Stomach (tissue), 9 donors: ENCODE data around the gene PKD2. TPM values are rescaled to one million over a fixed set of nuclear protein-coding genes. Genes with fewer than 3 reads are reported as not detected.

Experiments used
- DNase-seq, 2 donors: peaks; one replicate each; pipeline versions ENCODE4 v3.0.0 to v3.0.0-alpha.2; 2013 to 2019
- H3K27ac ChIP-seq, 5 donors: fragments of 200-600 bp in 4 of 5; sonication (generic) in 4 of 5; one replicate each; pipeline ENCODE4 v1.5.1; 2013 to 2019; ENCODE audit warnings: mild to moderate bottlenecking in 1 of 5, moderate library complexity in 1 of 5
- H3K27me3 ChIP-seq, 3 donors: fragments of 200-600 bp; sonication (generic); one replicate each; pipeline ENCODE4 v1.5.1; 2017 to 2019; ENCODE audit warnings: mixed run types in 1 of 3
- H3K36me3 ChIP-seq, 4 donors: fragments of 200-600 bp; sonication (generic); 1 replicate in 3 of 4; 2 replicates in 1 of 4; pipeline ENCODE4 v1.5.1; 2016 to 2019
- H3K4me1 ChIP-seq, 4 donors: fragments of 200-600 bp; sonication (generic); one replicate each; pipeline ENCODE4 v1.5.1; 2016 to 2019
- H3K4me3 ChIP-seq, 4 donors: fragments of 200-600 bp; sonication (generic) in 3 of 4; one replicate each; pipeline ENCODE4 v1.5.1; 2016 to 2019; ENCODE audit warnings: mild to moderate bottlenecking in 1 of 4
- H3K9me3 ChIP-seq, 4 donors: fragments of 200-600 bp; sonication (generic); one replicate each; pipeline ENCODE4 v1.5.1; 2016 to 2019
- CTCF ChIP-seq, 7 experiments: fragments of 450-650 bp in 4 of 7; fragments of 200-600 bp in 3 of 7; sonication (generic) in 3 of 7; IDR thresholded peaks; one replicate each; pipeline ENCODE4 v1.5.1; 2016 to 2019; ENCODE audit warnings: antibody characterized with exemption in 7 of 7, control low read depth in 2 of 7, mild to moderate bottlenecking in 1 of 7
- EP300 ChIP-seq: sonication (generic); formaldehyde crosslinking; IDR thresholded peaks from one replicate; pipeline ENCODE4 v1.6.1; 2017; ENCODE audit warnings: antibody characterized with exemption
- POLR2A ChIP-seq, 4 donors: fragments of 450-650 bp; IDR thresholded peaks; one replicate each; pipeline ENCODE4 v1.6.1; 2016; ENCODE audit warnings: antibody characterized with exemption in 4 of 4, control low read depth in 2 of 4, mild to moderate bottlenecking in 1 of 4, moderate library complexity in 1 of 4
- POLR2AphosphoS5 ChIP-seq, 3 donors: sonication (generic); formaldehyde crosslinking; IDR thresholded peaks; one replicate each; pipeline ENCODE4 v1.6.1; 2016; ENCODE audit warnings: antibody characterized with exemption in 3 of 3
- WGBS, 5 donors: extraction: QIAGEN DNeasy Blood & Tissue Kit in 3 of 5; methylation state at CpG; one replicate each; pipeline versions ENCODE4 v1.1.5 to v1.1.7; 2013 to 2018; 5-methylcytosine and 5-hydroxymethylcytosine counted together
- intact Hi-C: fragments of 100-400 bp; cut with DNase I; formaldehyde crosslinking; loops from one replicate; pipeline ENCODE4 v1.15.1; 2023; ENCODE audit warnings: low total_unique reads
- polyA plus RNA-seq, 3 donors: library from polyadenylated mRNA; stranded (reverse); fragments of 200-250 nt; gene quantifications; one replicate each; pipeline ENCODE4 v1.2.3, GENCODE V29; 2013
- total RNA-seq, 5 donors: library from RNA; depleted of rRNA; stranded (reverse); fragments of >200 nt; gene quantifications; one replicate each; pipeline versions ENCODE4 v1.1.0 to v1.2.3, GENCODE V29; 2014 to 2016
- donor health status: healthy with polysubstance abuse.
- donor health status: Bipolar disorder and iron deficiency.
- donor health status: healthy.

Gene PKD2
- total and polyA plus RNA-seq, 8 donors, result 4.0 to 209 (median 32.7) TPM

- intact Hi-C loops, result no loop called here
- Histone ChIP-seq H3K4me1 (peaks cover 0 to 82% (median 49%) of the 10 kb centered on the region in 4 donors), H3K27ac (peak overlapping the region in 1 of 5 donors; percentile 94), H3K27me3 (no peaks in the 10 kb centered on the region), H3K9me3 (no peaks in the 10 kb centered on the region), H3K36me3 (no peaks in the 10 kb centered on the region), H3K4me3 (no peak overlapping the region)
- WGBS, 5 donors, result 68 to 87% (median 80%) methylated on average over 3 of the region's 3 CpGs
- TF ChIP-seq CTCF (IDR thresholded peaks at IDR 0.05) (no peak), POLR2AphosphoS5 (IDR thresholded peaks at IDR 0.05) (no peak), EP300 (no peak), POLR2A (IDR thresholded peaks at IDR 0.05) (no peak)
- DNase-seq, result no peak
Measured at GRCh38 chr4:88012647-88013046, 5.2 kb downstream of the PKD2 start.

GRCh38 chr4:88014386-88014905 is 7.0 kb downstream of the PKD2 start:
- TF ChIP-seq POLR2A (IDR thresholded peaks at IDR 0.05), result no peak
- TF ChIP-seq POLR2AphosphoS5 (IDR thresholded peaks at IDR 0.05), result no peak
- TF ChIP-seq CTCF (IDR thresholded peaks at IDR 0.05), result no peak
- TF ChIP-seq EP300, result no peak
- peaks cover 0 to 87% (median 47%) of the 10 kb centered on the region in 4 donors for H3K4me1 ChIP-seq
- no peak for DNase-seq
- no peaks in the 10 kb centered on the region for H3K9me3 ChIP-seq
- intact Hi-C loops, result no loop called here
- WGBS, 5 donors, result 71 to 97% (median 91%) methylated on average over 3 of the region's 3 CpGs
- no peaks in the 10 kb centered on the region for H3K27me3 ChIP-seq
- H3K36me3 ChIP-seq, result peaks cover 0 to under 1% (median 0%) of the 10 kb centered on the region in 4 donors
- peak overlapping the region in 3 of 5 donors; percentile 7 to 94 (median 14) for H3K27ac ChIP-seq
- no peak overlapping the region for H3K4me3 ChIP-seq

- Histone ChIP-seq H3K9me3 (no peaks in the 10 kb centered on the region), H3K27ac (peak overlapping the region in 4 of 5 donors; percentile 70 to 94 (median 81)), H3K36me3 (peaks cover 0 to 10% (median 6%) of the 10 kb centered on the region in 4 donors), H3K27me3 (no peaks in the 10 kb centered on the region), H3K4me1 (peaks cover 0 to 86% (median 39%) of the 10 kb centered on the region in 4 donors), H3K4me3 (no peak overlapping the region)
- DNase-seq, result no peak
- TF ChIP-seq POLR2A (IDR thresholded peaks at IDR 0.05) (no peak), CTCF (IDR thresholded peaks at IDR 0.05) (no peak), EP300 (no peak), POLR2AphosphoS5 (IDR thresholded peaks at IDR 0.05) (no peak)
- 86 to 94% (median 90%) methylated on average over 9 to 10 of the region's 10 CpGs for WGBS, 5 donors
- intact Hi-C loops, result no loop called here
Measured at GRCh38 chr4:88015659-88016295, 8.3 kb downstream of the PKD2 start.

GRCh38 chr4:88017516-88018297 is 10.3 kb downstream of the PKD2 start:
- H3K27me3 ChIP-seq, result no peaks in the 10 kb centered on the region
- H3K4me3 ChIP-seq, result no peak overlapping the region
- no peaks in the 10 kb centered on the region for H3K9me3 ChIP-seq
- no peak for TF ChIP-seq POLR2A (IDR thresholded peaks at IDR 0.05)
- no peak for TF ChIP-seq CTCF (IDR thresholded peaks at IDR 0.05)
- peak; percentile 59 to 93 (median 84) for TF ChIP-seq POLR2AphosphoS5 (IDR thresholded peaks at IDR 0.05)
- no peak for TF ChIP-seq EP300
- peak in 1 of 2 donors; percentile 83 for DNase-seq
- intact Hi-C loops, result no loop called here
- peak overlapping the region in 4 of 5 donors; percentile 70 to 94 (median 81) for H3K27ac ChIP-seq
- WGBS, 5 donors, result 56 to 74% (median 70%) methylated on average over 7 of the region's 7 CpGs
- peaks cover 0 to 77% (median 32%) of the 10 kb centered on the region in 4 donors for H3K4me1 ChIP-seq
- H3K36me3 ChIP-seq, result peaks cover 0 to 18% (median 8%) of the 10 kb centered on the region in 4 donors
